GM19324 (cell line): ENCODE measurements around the gene ZNF598.
"Not testable (repeated sequence)": the region's sequence is repeated elsewhere in the genome, so short reads cannot be mapped to it uniquely, and the experiment has no call there.

Experiments
- ATAC-seq: cut with Tn5 transposase; IDR thresholded peaks from one replicate; pipeline ENCODE4 v1.9.1; 2021; ENCODE audit warnings: mild to moderate bottlenecking, moderate library complexity; ENCODE audit not compliant: unreplicated experiment, low FRiP score

Gene ZNF598

DNA sequence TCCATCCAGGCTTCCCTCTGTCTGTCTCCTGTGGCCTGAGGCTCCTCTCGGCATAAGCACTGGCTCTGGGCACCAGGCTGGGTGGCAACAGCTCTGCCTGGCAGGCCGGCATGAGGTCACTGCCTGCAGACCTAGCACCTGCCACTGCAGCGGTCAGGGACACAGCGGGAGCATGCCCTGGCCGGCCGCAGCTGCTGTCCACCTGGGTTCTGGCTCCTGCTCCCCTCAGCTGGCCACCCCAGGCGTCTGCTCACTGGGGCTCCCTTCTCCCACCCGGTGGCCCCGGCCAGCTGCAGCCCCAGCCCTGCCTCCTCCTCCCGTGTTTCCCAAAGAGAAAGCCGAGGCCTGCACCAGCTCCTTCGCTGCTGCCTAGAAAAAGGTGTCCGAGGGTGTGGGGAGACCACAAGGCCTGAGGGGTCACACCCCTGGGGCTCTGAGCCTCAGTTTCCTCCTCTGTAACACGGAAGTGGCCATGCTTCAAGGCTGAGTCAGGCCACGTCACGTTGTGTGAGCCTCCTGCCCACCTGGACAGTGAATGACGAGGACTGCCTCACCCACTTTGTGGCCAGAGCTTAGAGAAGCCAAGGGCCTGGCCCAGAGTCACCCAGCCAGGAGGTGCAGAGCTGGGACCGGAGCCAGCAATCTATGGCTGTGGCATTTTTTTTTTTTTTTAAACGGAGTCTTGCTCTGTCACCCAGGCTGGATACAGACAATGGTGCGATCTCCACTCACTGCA is 31.3 kb upstream of the ZNF598 start:
- ATAC-seq: no peak

DNA sequence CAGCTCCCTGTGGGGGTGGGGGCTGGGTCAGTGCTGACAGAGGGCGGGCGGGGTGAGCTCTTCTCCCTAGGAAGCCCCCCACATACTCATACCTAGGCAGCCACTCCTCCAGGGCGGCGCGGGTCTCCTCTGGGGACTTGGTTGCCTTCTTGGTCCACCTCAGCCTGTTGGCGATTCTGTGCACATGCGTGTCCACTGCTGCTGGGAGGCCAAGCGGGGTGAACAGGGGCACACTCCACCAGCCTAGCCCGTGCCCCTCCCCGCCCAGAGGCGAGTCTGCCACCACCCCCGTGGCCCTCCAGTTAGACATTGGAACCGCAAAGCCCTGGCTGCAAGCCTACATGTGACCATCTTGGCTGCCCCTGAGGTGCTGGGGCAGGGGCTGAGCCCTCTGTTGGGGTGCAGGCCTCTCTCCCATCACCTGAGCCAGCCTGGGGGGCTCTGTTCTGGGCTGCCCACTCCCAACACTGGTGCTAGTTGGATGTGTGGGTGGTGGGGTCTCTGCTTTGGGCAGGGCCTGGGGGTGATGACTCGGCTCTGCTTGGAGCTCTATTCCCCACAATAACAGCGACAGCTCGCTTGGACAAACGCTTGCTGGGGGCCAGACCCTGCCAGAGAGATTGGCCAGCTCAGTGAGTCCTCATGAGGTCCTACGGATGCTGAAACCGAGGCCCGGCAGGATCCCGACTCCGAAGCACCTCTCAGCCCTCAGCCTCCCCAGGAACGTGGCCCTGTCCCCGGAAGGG is 30.6 kb upstream of the ZNF598 start:
- no peak for ATAC-seq

GRCh38 chr16:2039274-2040031 is 29.8 kb upstream of the ZNF598 start:
- no peak for ATAC-seq

DNA sequence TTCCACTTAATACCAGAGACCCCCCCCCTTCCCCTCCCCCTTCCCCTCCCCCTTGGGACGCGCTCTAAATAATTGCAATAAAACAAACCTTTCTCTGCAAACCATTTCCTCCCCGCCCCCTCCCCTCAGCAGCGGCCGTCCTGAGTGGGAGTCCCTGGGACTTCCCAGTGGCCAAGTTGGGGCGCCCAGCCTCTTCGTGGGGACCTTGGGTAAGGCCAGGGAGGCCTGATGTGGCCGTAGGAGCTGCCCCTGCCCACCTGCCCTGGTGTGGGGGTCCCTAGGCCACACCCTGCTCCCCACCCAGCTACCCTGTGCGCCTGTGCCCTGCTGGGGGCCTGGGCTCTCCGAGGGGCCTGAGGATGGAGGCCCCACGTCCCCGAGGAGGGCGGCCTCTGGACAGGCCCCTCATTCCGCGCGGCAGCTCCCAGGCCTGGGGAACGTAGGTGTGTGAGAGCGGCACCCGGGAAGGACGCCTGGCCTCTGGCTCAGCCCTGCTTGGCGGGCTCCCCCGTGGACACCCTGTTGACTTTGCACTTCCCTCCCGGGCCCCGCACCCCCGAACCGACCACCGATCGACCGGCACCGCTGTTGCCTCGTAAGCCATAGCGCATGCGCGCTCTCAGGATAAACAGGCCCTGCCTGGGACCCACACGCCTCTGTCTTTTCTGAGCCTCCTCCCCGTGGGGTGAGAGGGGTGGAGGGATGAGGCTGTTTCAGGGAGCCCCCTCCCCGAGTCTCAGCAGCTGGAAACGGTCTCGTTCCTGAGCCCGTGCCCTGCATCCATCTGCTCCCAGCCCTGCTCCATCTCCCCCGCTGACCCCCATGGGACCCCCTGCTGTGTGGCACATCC is 29.0 kb upstream of the ZNF598 start:
- ATAC-seq: no peak

GRCh38 chr16:2037647-2038381 is 28.2 kb upstream of the ZNF598 start:
- no peak for ATAC-seq

GRCh38 chr16:2037115-2037514 is 27.5 kb upstream of the ZNF598 start:
- no peak for ATAC-seq

DNA sequence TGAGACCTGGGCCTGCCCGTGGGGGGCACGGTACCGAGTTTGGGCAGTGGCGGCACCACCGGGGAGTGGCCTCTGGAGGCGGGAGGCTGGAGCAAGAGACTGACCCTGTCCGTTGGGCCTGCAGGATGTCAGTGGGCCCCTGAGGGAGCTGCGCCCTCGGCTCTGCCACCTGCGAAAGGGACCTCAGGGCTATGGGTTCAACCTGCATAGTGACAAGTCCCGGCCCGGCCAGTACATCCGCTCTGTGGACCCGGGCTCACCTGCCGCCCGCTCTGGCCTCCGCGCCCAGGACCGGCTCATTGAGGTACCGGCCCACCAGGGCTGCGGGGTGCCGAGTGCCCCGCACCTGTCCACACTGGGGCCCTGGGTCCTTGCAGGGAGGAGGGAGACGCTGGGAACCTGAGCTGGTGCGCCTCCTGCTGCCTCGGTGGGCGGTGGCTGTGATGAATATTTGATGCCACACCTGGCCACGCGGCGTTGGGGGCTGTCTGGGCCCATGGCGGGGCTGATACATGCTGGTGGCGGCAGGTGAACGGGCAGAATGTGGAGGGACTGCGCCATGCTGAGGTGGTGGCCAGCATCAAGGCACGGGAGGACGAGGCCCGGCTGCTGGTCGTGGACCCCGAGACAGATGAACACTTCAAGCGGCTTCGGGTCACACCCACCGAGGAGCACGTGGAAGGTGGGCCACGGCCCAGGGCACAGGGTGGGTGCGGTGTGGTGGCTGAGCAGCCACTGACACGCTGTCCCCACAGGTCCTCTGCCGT is 26.8 kb upstream of the ZNF598 start:
- no peak for ATAC-seq

DNA sequence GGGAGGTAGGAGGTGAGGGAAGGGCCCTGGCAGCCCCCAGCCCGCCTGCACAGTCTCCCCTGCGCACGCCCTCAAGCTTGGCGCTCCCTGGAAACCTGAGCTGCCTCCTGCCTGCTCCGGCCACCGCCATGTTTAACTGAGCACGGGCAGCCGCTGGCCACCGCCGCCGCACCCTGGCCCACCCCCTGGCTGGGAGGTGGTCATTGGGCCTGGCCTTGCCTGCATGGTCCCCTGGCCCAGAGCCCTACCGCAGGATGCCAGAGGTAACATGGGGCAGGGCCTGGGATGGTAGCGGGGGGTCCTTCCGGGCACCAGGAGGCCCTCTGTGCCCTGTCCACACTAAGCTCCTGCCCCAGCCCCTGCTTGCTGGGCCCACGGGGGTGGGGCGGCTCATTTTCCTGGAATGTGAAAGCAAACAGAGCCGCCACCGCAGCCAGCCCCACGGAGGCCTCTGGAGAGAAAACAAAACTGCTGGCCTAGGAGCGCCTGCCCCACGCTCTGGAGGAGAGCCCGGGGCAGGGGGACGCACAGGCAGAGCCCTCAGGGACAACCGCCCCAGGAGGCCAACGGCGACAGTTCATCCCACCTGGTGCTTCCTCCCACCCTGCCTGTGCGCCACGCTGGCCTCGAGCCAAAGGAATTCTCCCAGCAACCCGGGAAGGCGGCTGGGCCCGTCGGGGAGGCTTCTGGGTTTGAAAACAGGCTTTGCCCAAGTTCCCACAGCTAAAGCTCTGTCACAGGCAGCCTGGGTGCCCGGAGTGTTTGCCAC is 26.0 kb upstream of the ZNF598 start:
- ATAC-seq: no peak

DNA sequence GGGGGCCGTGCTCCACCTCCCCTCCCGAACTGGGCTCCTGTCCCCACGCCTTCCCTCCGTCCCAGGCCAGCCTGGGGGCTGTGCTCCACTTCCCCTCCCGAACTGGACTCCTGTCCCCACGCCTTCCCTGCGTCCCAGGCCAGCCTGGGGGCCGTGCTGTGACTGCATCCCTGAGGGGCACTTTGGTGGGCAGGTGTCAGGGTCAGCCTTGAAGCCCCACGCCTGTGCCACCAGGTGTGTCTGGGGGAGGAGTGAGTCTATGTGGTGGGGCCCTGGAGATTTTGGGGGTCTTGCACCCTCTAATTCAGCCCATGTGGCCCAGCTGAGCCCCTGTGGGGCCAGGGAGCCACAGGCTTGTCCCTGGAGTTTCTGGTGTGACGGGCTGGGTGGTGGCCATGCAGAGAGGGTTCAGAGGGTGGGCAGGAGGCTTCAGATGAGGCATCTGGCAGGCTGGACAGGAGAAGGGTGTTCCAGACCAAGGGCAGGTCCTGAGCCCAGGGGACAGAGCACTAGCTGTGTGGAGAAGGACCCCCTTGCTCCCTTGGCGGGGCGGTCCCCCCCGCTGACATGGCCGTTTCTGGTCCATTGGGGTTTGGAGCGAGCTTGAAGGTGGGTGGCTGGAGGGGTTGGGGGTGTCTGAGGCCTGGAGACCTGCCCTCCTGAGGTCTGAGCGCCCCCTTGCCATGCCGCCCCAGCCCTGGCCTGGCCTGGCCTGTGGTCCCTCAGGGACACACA is 25.2 kb upstream of the ZNF598 start:
- ATAC-seq: no peak

- ATAC-seq: not testable (repeated sequence)
Measured at GRCh38 chr16:2033909-2034695, 24.5 kb upstream of the ZNF598 start.

- no peak for ATAC-seq
Measured at GRCh38 chr16:2033057-2033908, 23.7 kb upstream of the ZNF598 start.

DNA sequence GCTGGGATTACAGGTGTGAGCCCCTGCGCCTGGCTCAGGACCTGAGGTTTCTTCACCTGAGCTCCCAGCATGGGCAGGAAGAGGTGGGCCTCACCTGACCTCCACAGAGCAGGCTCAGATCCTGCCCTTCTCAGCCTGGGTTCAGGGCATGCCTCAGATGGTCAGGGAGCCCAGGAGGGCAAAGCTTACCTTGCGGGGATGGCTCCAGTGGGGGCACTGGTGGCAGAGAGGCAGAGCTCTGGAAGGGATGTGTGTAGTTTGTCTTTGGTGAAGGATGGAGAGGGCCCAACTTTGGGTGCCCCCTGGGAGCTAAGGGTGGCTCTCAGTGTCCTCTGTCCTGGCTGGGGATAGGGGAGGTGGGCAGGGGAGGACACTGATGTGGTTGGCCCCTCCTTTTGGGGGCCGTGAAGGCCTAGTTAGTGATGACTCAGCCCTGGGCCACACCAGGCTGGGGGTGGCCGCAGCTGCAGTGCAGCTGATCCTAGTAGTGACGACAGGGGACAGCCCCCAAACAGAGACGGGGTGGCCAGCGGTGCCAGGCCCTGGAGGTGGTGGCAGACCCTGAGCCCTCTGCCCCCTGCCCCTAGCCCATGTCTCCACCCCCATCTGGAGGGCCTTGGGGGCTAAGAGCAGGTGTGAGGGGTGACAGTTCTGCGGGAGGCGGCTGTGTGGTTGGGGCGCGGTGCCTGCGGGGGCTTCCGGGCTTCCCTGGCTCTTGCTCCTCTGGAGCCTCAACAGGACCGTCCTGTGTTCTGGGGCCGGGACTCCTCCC is 22.9 kb upstream of the ZNF598 start:
- ATAC-seq: no peak

DNA sequence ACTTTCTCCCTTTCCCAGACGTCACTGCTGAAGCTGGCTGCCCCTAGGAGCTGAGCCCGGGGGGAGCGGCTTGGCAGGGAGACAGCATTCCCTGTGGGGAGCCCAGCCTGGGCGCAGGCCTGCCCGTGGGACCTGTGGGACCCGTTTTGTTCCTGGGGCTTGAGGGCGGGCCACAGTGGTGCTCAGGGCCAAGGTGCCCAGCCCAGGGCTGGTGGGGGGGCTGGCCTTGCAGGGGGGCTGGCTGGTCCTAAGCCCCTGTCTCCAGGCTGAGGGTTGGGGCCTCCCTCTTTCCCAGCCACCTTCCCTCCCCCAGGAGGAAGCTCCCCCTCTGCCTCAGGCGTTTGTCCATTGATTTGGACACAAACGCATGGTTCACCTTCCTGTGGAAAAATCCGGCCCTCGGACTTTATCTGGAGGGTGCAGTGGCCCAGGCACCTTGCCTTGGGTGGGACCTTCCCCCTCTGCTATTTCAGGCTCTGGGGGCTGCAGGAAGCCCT is 21.5 kb upstream of the ZNF598 start:
- no peak for ATAC-seq

DNA sequence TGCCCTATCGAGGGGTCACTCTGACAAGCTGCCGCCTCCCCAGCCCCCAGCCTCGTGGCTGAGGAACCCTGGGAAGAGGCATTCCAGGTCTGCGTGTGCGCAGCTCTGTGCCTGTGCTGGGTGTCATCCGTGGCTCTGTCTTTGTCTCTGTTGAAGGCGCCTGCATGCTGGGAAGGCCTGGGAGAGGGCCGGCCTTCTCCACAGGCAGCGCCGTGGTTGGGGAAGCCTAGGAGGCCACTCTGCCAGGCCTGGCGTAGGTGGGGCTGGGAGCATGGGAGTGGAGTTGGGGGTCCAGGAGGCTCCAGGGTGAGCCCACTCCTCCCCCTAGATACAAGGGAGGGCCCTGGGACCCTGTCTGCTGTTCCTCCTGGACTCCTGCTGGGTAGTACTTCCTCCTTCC is 20.4 kb upstream of the ZNF598 start:
- ATAC-seq: no peak

DNA sequence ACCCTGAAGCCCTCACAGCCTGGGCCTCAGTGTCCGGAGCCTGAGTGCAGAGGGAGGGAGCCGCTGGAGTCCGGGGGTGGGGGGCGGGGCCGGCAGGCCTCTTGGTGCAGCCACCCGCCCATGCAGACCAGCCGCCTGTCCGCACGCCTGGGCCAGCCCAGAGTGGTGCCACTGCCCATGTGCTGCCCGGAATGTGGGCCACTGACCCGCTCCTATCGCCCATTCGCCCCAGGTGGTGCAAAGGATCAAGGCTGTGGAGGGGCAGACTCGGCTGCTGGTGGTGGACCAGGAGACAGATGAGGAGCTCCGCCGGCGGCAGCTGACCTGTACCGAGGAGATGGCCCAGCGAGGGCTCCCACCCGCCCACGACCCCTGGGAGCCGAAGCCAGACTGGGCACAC is 19.7 kb upstream of the ZNF598 start:
- no peak for ATAC-seq
